Suprapubic skin (tissue), 3 donors: ENCODE data around the gene IGFBP2.

Source experiments
- CTCF ChIP-seq, 2 donors: fragments of 200-600 bp in 1 of 2; fragments of 450-650 bp in 1 of 2; sonication (generic) in 1 of 2; IDR thresholded peaks; one replicate each; pipeline ENCODE4 v1.5.1; 2016 to 2019; ENCODE audit warnings: antibody characterized with exemption in 2 of 2, mild to moderate bottlenecking in 1 of 2, moderate library complexity in 1 of 2
- POLR2A ChIP-seq, 2 donors: fragments of 450-650 bp; IDR thresholded peaks; one replicate each; pipeline ENCODE4 v1.6.1; 2017; ENCODE audit warnings: antibody characterized with exemption in 2 of 2, mild to moderate bottlenecking in 2 of 2, moderate library complexity in 2 of 2

GRCh38 chr2:216588861-216589710 lies 44.1 kb upstream of the IGFBP2 start:
- TF ChIP-seq POLR2A (IDR thresholded peaks at IDR 0.05) = no peak
- TF ChIP-seq CTCF (IDR thresholded peaks at IDR 0.05) = no peak
